ENCODE results near the gene HERC4.
A peak's percentile ranks its signal among the peaks of the same experiment; 100 is the strongest.

HERC4 gene

GRCh38 chr10:68106656-68107055 lies 31.6 kb upstream of the HERC4 start:
- H3K4me3 ChIP-seq (replicated peaks; ENCODE audit: low read depth, low read length): peak overlapping the region; percentile 3; the same call in 1 of the 2 replicates
- peak; percentile 80 for DNase-seq (ENCODE audit: extremely low read depth, low read depth)
- TF ChIP-seq CTCF (IDR thresholded peaks at IDR 0.05; ENCODE audit: low read depth, low read length, missing control alignments): no peak

GRCh38 chr10:68105820-68106219 lies 30.7 kb upstream of the HERC4 start:
- H3K4me3 ChIP-seq (replicated peaks; ENCODE audit: low read depth, low read length): peak overlapping the region; percentile 21; the same call in 1 of the 2 replicates
- TF ChIP-seq CTCF (IDR thresholded peaks at IDR 0.05; ENCODE audit: low read depth, low read length, missing control alignments): no peak
- peak; percentile 32 for DNase-seq (ENCODE audit: extremely low read depth, low read depth)

GRCh38 chr10:68103901-68104300 lies 28.8 kb upstream of the HERC4 start:
- TF ChIP-seq CTCF (IDR thresholded peaks at IDR 0.05; ENCODE audit: low read depth, low read length, missing control alignments): no peak
- no peak overlapping the region for H3K4me3 ChIP-seq (replicated peaks; ENCODE audit: low read depth, low read length)
- no peak for DNase-seq (ENCODE audit: extremely low read depth, low read depth)

DNA sequence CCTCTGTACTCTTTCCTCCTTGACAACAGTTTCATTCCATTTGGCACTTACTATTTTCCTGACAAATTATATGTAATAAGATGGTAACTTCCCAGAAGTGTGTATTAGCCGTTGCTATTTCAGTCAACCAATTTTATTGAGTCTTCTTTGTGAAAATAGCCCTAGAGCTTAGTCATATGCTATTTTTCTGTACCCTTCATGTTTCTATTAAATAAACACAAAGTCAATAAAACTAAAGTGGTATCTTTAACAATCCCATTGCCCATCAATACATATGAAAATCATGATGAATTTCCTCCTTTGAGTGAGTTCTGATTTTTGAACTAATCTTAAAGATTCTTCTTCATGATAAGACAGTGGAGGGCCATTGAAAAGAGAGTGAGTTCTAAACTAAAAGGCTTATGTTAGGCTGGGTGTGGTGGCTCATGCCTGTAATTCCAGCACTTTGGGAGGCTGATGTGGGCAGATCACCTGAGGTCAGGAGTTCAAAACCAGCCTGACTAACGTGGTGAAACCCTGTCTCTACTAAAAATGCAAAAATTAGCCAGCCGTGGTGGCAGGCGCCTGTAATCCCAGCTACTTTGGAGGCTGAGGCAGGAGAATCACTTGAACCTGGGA lies 28.3 kb upstream of the HERC4 start:
- no peak for DNase-seq (ENCODE audit: extremely low read depth, low read depth)
- no peak for TF ChIP-seq CTCF (IDR thresholded peaks at IDR 0.05; ENCODE audit: low read depth, low read length, missing control alignments)
- H3K4me3 ChIP-seq (replicated peaks; ENCODE audit: low read depth, low read length): no peak overlapping the region

DNA sequence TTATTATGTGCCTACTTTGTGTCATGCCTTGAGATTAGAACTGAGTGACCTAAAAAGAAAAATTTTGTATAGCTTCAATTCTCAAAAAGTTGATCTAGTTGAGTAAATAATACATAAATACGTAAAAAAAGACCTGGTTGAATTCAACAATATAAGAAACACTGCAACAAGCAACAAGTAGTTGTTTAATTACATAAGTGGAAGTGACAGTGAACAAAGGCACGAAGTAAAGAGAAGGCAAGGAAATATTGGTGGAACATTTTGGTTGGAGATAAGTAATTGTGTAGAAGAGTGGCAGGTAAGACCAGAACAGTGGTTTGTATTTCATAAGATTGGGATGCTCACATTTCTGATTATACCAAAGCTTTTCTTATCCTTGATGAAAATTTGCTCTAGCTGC lies 26.0 kb upstream of the HERC4 start:
- no peak for TF ChIP-seq CTCF (IDR thresholded peaks at IDR 0.05; ENCODE audit: low read depth, low read length, missing control alignments)
- no peak overlapping the region for H3K4me3 ChIP-seq (replicated peaks; ENCODE audit: low read depth, low read length)
- no peak for DNase-seq (ENCODE audit: extremely low read depth, low read depth)

GRCh38 chr10:68099736-68100135 lies 24.7 kb upstream of the HERC4 start:
- H3K4me3 ChIP-seq (replicated peaks; ENCODE audit: low read depth, low read length): no peak overlapping the region
- no peak for DNase-seq (ENCODE audit: extremely low read depth, low read depth)
- no peak for TF ChIP-seq CTCF (IDR thresholded peaks at IDR 0.05; ENCODE audit: low read depth, low read length, missing control alignments)
